B cell (primary cell): ENCODE data around the gene XYLT1. TPM values are rescaled to one million over a fixed set of nuclear protein-coding genes. Genes with fewer than 3 reads are reported as not detected.

Experiments used
- ATAC-seq: fragments of 200-7000 bp; cut with Tn5 transposase; one replicate; pipeline ENCODE4 v1.10.0; 2021; ENCODE audit warnings: low read depth, mild to moderate bottlenecking, moderate number of reproducible peaks, moderate library complexity
- CTCF ChIA-PET: fragments of 350-600 bp; sonication (Branson Sonifier 250); formaldehyde crosslinking; loops from one replicate; lab custom pipeline; 2021; ENCODE audit warnings: antibody characterized with exemption, inconsistent platforms; lab: Charles Lee
- POLR2A ChIA-PET: fragments of 350-600 bp; sonication (Branson Sonifier 250); formaldehyde crosslinking; loops from one replicate; lab custom pipeline; 2021; ENCODE audit warnings: antibody characterized with exemption; lab: Charles Lee
- DNase-seq: peaks from one replicate; pipeline ENCODE4 v3.0.0; 2013
- H2AFZ ChIP-seq: 2 replicates; pipeline ENCODE4 v1.6.1; 2012; ENCODE audit warnings: mild to moderate bottlenecking, low read depth, low read length; ENCODE audit not compliant: insufficient read depth, poor library complexity, severe bottlenecking
- H3K27ac ChIP-seq, 2 donors: 1 replicate in 1 of 2; 2 replicates in 1 of 2; pipeline ENCODE4 v1.5.1; 2012 to 2013; ENCODE audit warnings: low read length in 2 of 2, mild to moderate bottlenecking in 2 of 2, moderate library complexity in 1 of 2
- H3K27me3 ChIP-seq, 4 experiments: fragments of 200-600 bp in 1 of 4; sonication (generic) in 1 of 4; replicated peaks in 1 of 4; 1 replicate in 2 of 4; 2 replicates in 2 of 4; pipeline versions ENCODE4 v1.6.1 to v1.7.0; 2013 to 2016; ENCODE audit warnings: low read length in 3 of 4, mild to moderate bottlenecking in 2 of 4, mixed read lengths in 1 of 4, moderate library complexity in 1 of 4; ENCODE audit not compliant: insufficient read depth in 4 of 4, control insufficient read depth in 3 of 4; ENCODE audit errors: control extremely low read depth in 1 of 4
- H3K36me3 ChIP-seq, 2 experiments: replicated peaks in 1 of 2; 1 replicate in 1 of 2; 2 replicates in 1 of 2; pipeline versions ENCODE4 v1.6.1 to v1.7.1; 2013; ENCODE audit warnings: low read length in 1 of 2; ENCODE audit not compliant: insufficient read depth in 2 of 2, control insufficient read depth in 1 of 2; ENCODE audit errors: control extremely low read depth in 1 of 2, extremely low read depth in 1 of 2
- H3K4me1 ChIP-seq, 2 donors: fragments of 200-600 bp in 1 of 2; sonication (generic) in 1 of 2; 1 replicate in 1 of 2; 2 replicates in 1 of 2; pipeline versions ENCODE4 v1.5.1 to v1.6.1; 2013 to 2017; ENCODE audit warnings: low read length in 2 of 2; ENCODE audit not compliant: control insufficient read depth in 2 of 2, insufficient read depth in 2 of 2
- H3K4me2 ChIP-seq: replicated peaks from 2 replicates; pipeline ENCODE3; 2012; ENCODE audit warnings: mild to moderate bottlenecking, low read depth, low read length; ENCODE audit not compliant: poor library complexity, severe bottlenecking
- H3K4me3 ChIP-seq, 5 experiments: fragments of 200-600 bp in 1 of 5; sonication (generic) in 1 of 5; 1 replicate in 3 of 5; 2 replicates in 2 of 5; pipeline versions ENCODE4 v1.5.1 to v1.7.0; 2011 to 2016; ENCODE audit warnings: low read length in 4 of 5, mild to moderate bottlenecking in 4 of 5, low read depth in 2 of 5, control low read depth in 1 of 5, moderate library complexity in 1 of 5; ENCODE audit not compliant: insufficient read depth in 1 of 5; ENCODE audit errors: control extremely low read depth in 1 of 5, extremely low read depth in 1 of 5
- H3K79me2 ChIP-seq: fragments of 200-600 bp; sonication (generic); one replicate; pipeline ENCODE4 v1.6.0; 2016; ENCODE audit warnings: low read length; ENCODE audit not compliant: control insufficient read depth, insufficient read depth
- H3K9ac ChIP-seq: fragments of 200-600 bp; sonication (generic); 2 replicates; pipeline ENCODE4 v1.6.1; 2017; ENCODE audit warnings: mild to moderate bottlenecking, low read length, moderate library complexity
- H3K9me3 ChIP-seq, 3 donors: one replicate each; pipeline versions ENCODE4 v1.6.1 to v1.7.1; 2013; ENCODE audit warnings: low read length in 2 of 3; ENCODE audit not compliant: control insufficient read depth in 2 of 3, insufficient read depth in 1 of 3; ENCODE audit errors: control extremely low read depth in 1 of 3
- H4K20me1 ChIP-seq: 2 replicates; pipeline ENCODE4 v1.6.0; 2012; ENCODE audit warnings: mild to moderate bottlenecking, low read length; ENCODE audit not compliant: insufficient read depth, control insufficient read depth, poor library complexity, severe bottlenecking
- H3K27ac Mint-ChIP-seq: one replicate; pipeline ENCODE4 v1.8.0; 2021; ENCODE audit warnings: mixed read lengths
- H3K27me3 Mint-ChIP-seq: one replicate; pipeline ENCODE4 v1.8.0; 2021; ENCODE audit warnings: mixed read lengths
- H3K4me1 Mint-ChIP-seq: one replicate; pipeline ENCODE4 v1.8.0; 2021; ENCODE audit warnings: mixed read lengths
- H3K4me3 Mint-ChIP-seq: one replicate; pipeline ENCODE4 v1.8.0; 2021; ENCODE audit warnings: mixed read lengths
- H3K9me3 Mint-ChIP-seq: one replicate; pipeline ENCODE4 v1.8.0; 2022; ENCODE audit warnings: mixed read lengths; ENCODE audit not compliant: insufficient read depth
- EZH2 ChIP-seq: IDR thresholded peaks from 2 replicates; pipeline ENCODE4 v1.6.1; 2012; ENCODE audit warnings: borderline replicate concordance, low read depth, mild to moderate bottlenecking, moderate library complexity, low read length; ENCODE audit not compliant: insufficient read depth, poor library complexity, severe bottlenecking
- WGBS: methylation state at CpG from one replicate; pipeline ENCODE4 v1.1.5; 2013; ENCODE audit warnings: missing lambda C conversion rate; ENCODE audit not compliant: insufficient coverage; 5-methylcytosine and 5-hydroxymethylcytosine counted together
- intact Hi-C: fragments of 100-400 bp; cut with micrococcal nuclease; formaldehyde crosslinking; loops from one replicate; pipeline ENCODE4 v1.10.0; 2022
- polyA plus RNA-seq: library from polyadenylated mRNA; depleted of rRNA; stranded (reverse); fragments of >200 nt; gene quantifications from 2 replicates; pipeline ENCODE4 v1.2.3, GENCODE V29; 2012
- total RNA-seq, 2 donors: library from RNA; stranded (reverse); fragments of 120-200 nt in 1 of 2; gene quantifications; 1 replicate in 1 of 2; 2 replicates in 1 of 2; pipeline versions ENCODE4 v1.2.3 to v1.2.4, GENCODE V29; 2013 to 2022
- TF ChIP-seq, protein P1 (sequence below): fragments of 200-600 bp; IDR thresholded peaks from one replicate; pipeline ENCODE4 v1.8.0; 2022; ENCODE audit warnings: antibody characterized with exemption, mild to moderate bottlenecking

Gene XYLT1
- total and polyA plus RNA-seq, 2 donors (not counting 1 experiment from before 2014, with no cell fraction given), result 8.7 to 59.6 TPM

DNA sequence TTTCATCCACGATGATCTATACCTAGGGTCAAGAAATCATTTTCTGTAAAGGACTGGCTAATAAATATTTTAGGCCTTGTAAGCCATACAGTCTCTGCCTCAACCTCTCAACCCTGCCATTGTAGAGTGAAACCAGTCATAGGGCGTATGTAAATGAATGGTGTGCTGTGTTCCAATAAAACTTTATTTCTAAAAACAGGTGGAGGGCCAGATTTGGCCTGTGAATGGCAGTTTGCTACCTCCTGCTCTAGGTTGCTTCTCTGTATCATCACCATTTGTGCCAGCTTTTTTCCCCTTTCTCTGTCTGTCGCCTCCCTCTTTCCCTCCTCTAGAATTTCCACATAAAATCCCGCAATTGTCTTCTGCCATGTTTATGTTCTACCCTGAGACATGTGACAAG, 181.7 kb downstream of the XYLT1 start:
- 100% methylated on average over 2 of the region's 4 CpGs for WGBS
- Histone ChIP-seq H3K4me1 (peaks cover 11% of the 10 kb centered on the region in 2 donors), H3K27me3 (no peaks in the 10 kb centered on the region), H3K4me2 (no peak overlapping the region), H3K9ac (no peak overlapping the region), H3K36me3 (peaks cover 0 to 2% of the 10 kb centered on the region in 2 experiments), H4K20me1 (peaks cover 32% of the 10 kb centered on the region), H3K9me3 (no peaks in the 10 kb centered on the region), H3K79me2 (peaks cover 98% of the 10 kb centered on the region), H3K27ac (no peak overlapping the region), H3K4me3 (no peak overlapping the region), H2AFZ (no peak overlapping the region)
- TF ChIP-seq EZH2, result no peak
- TF ChIP-seq, protein P1, sequence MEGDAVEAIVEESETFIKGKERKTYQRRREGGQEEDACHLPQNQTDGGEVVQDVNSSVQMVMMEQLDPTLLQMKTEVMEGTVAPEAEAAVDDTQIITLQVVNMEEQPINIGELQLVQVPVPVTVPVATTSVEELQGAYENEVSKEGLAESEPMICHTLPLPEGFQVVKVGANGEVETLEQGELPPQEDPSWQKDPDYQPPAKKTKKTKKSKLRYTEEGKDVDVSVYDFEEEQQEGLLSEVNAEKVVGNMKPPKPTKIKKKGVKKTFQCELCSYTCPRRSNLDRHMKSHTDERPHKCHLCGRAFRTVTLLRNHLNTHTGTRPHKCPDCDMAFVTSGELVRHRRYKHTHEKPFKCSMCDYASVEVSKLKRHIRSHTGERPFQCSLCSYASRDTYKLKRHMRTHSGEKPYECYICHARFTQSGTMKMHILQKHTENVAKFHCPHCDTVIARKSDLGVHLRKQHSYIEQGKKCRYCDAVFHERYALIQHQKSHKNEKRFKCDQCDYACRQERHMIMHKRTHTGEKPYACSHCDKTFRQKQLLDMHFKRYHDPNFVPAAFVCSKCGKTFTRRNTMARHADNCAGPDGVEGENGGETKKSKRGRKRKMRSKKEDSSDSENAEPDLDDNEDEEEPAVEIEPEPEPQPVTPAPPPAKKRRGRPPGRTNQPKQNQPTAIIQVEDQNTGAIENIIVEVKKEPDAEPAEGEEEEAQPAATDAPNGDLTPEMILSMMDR, result no peak
- Mint-ChIP-seq H3K4me1 (peaks cover 29% of the 10 kb centered on the region), H3K4me3 (no peak overlapping the region), H3K27me3 (no peaks in the 10 kb centered on the region), H3K27ac (no peak overlapping the region), H3K9me3 (no peaks in the 10 kb centered on the region)
- intact Hi-C loops, result no loop called here
- DNase-seq, result no peak
- no peak for ATAC-seq
- ChIA-PET CTCF (interaction anchor here (4.1 kb wide), 1 partner anchor 10 kb away, joined by 18 read pairs; no protein-coding TSS in a partner anchor), POLR2A (no interaction called here)

DNA sequence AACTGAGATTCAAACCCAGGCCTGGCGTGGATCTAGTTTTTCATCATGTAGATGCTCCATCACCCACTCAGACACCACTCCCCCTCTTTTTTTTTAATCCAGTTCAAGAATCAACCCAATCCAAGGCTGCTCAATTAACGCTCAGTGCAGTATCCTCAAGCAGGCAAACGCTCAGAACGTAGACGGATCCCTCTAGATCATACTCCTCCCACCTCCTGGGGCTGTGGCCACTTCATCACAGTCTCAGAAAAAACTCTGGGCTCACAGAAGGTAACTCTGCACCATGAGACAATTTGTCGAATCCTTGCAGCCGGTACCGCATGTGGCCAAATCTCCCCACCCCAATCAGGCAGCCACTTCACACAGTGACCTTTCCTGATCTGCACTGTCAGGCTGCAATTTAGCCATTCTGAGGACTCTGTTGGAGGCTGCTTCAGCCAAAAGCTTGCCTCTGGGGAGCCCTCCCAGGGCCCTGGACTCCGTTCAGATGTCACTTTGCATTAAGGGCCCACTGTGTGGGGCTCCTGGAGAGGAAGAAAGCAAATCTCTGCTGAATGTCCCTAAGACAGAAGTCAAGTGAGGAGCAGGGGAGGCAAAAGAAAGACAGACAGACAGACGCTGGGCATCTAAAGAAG, 183.5 kb downstream of the XYLT1 start:
- WGBS, result 97% methylated on average over 9 of the region's 10 CpGs
- ChIA-PET POLR2A (no interaction called here), CTCF (no interaction called here)
- Histone ChIP-seq H3K27ac (no peak overlapping the region), H3K9me3 (no peaks in the 10 kb centered on the region), H3K27me3 (no peaks in the 10 kb centered on the region), H2AFZ (no peak overlapping the region), H3K9ac (no peak overlapping the region), H3K4me2 (no peak overlapping the region), H3K36me3 (peaks cover 0 to 2% of the 10 kb centered on the region in 2 experiments), H4K20me1 (peaks cover 28% of the 10 kb centered on the region), H3K4me3 (no peak overlapping the region), H3K4me1 (peaks cover 25 to 29% of the 10 kb centered on the region in 2 donors), H3K79me2 (peaks cover 97% of the 10 kb centered on the region)
- intact Hi-C loops, result no loop called here
- Mint-ChIP-seq H3K27ac (no peak overlapping the region), H3K4me3 (no peak overlapping the region), H3K4me1 (peaks cover 41% of the 10 kb centered on the region), H3K27me3 (no peaks in the 10 kb centered on the region), H3K9me3 (no peaks in the 10 kb centered on the region)
- ATAC-seq (no peak), DNase-seq (no peak)
- TF ChIP-seq, protein P1, result no peak
- no peak for TF ChIP-seq EZH2
